Measurements from ENCODE around the gene RBBP5.

RBBP5 gene

GRCh38 chr1:205073511-205073910, 48.3 kb downstream of the RBBP5 start:
- no peak for DNase-seq

- no peak for DNase-seq
These were observed 48.9 kb downstream of the RBBP5 start for GRCh38 chr1:205072881-205073280.

GRCh38 chr1:205072286-205072685, 49.5 kb downstream of the RBBP5 start:
- no peak for DNase-seq

GRCh38 chr1:205071801-205072200, 50.0 kb downstream of the RBBP5 start:
- no peak for DNase-seq

GRCh38 chr1:205071028-205071409, 50.8 kb downstream of the RBBP5 start:
- DNase-seq = no peak

GRCh38 chr1:205069371-205070125, 52.2 kb downstream of the RBBP5 start:
- no peak for DNase-seq

- no peak for DNase-seq
These were observed 53.2 kb downstream of the RBBP5 start for GRCh38 chr1:205068457-205069040.

- no peak for DNase-seq
These were observed 53.8 kb downstream of the RBBP5 start for GRCh38 chr1:205068001-205068400.

- no peak for DNase-seq
These were observed 54.7 kb downstream of the RBBP5 start for GRCh38 chr1:205067031-205067430.

GRCh38 chr1:205066141-205066818, 55.5 kb downstream of the RBBP5 start:
- no peak for DNase-seq

- no peak for DNase-seq
These were observed 56.1 kb downstream of the RBBP5 start for GRCh38 chr1:205065666-205066065.

- DNase-seq = no peak
These were observed 56.9 kb downstream of the RBBP5 start for GRCh38 chr1:205064741-205065316.

GRCh38 chr1:205064301-205064700, 57.5 kb downstream of the RBBP5 start:
- no peak for DNase-seq

- no peak for DNase-seq
These were observed 58.9 kb downstream of the RBBP5 start for GRCh38 chr1:205062895-205063294.

GRCh38 chr1:205062319-205062718, 59.5 kb downstream of the RBBP5 start:
- no peak for DNase-seq

GRCh38 chr1:205061665-205062069, 60.1 kb downstream of the RBBP5 start:
- peak; percentile 27 to 68 (median 56) for DNase-seq

- DNase-seq = no peak
These were observed 60.6 kb downstream of the RBBP5 start for GRCh38 chr1:205061227-205061626.

GRCh38 chr1:205060746-205061145, 61.0 kb downstream of the RBBP5 start:
- no peak for DNase-seq

GRCh38 chr1:205059660-205060059, 62.1 kb downstream of the RBBP5 start:
- DNase-seq = no peak

GRCh38 chr1:205058853-205059252, 62.9 kb downstream of the RBBP5 start:
- DNase-seq = no peak

GRCh38 chr1:205057808-205058575, 63.8 kb downstream of the RBBP5 start:
- no peak for DNase-seq

- DNase-seq = no peak
These were observed 64.7 kb downstream of the RBBP5 start for GRCh38 chr1:205056956-205057568.

- DNase-seq = no peak
These were observed 65.6 kb downstream of the RBBP5 start for GRCh38 chr1:205056188-205056611.
